Measurements from ENCODE around the gene TMEM156.

TMEM156 gene, protein sequence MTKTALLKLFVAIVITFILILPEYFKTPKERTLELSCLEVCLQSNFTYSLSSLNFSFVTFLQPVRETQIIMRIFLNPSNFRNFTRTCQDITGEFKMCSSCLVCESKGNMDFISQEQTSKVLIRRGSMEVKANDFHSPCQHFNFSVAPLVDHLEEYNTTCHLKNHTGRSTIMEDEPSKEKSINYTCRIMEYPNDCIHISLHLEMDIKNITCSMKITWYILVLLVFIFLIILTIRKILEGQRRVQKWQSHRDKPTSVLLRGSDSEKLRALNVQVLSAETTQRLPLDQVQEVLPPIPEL

DNA sequence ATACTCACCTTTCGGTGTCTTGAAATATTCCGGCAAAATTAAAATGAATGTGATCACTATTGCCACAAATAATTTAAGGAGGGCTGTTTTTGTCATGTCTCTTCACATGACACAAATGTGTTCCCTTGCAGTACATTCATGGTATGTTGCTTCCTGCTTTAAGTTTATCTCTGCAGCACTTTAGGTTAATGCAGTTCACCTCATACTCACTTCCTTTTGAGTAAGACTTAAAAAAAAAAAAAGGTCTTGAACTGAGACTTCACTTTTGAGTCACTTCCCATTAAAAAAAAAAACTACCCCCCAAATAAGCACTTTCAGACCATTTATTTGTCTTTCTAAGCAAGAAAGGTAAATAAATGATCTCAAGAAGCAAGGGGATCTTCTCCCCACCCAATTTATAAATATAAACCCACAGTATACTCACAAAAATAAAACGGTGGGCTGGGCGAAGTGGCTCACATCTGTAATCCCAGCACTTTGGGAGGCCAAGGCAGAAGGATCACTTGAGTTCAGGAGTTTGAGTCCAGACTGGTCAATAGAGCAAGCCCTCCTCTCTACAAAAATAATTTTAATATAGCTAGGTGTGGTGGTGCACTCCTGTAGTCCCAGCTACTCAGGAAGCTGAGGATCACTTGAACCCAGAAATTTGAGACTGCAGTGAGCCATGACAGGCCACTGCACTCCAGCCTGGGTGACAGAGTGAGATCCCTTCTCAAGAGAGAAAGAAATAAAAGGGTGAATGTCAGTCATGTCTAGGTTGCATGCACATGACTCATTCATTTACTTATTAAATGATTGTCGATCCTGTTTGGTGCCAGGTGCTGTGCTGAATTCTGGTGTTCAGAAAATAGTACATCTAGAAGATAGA lies at the start of gene TMEM156:
Gene TMEM156 (minus strand): TSS at position 192 of the 868 bp plus-strand sequence. CDS start 96 bp downstream, at position 96.
- in situ Hi-C loops (cut with HindIII; ENCODE audit: low pct_unique_long_range_greater_than_20kb, low sequenced_read_pairs): no loop called here
- no peak for DNase-seq (ENCODE audit: low read depth in 1 of 2, low spot score in 1 of 2)
- no peak for TF ChIP-seq JUND (IDR thresholded peaks at IDR 0.05; ENCODE audit: low read depth)

DNA sequence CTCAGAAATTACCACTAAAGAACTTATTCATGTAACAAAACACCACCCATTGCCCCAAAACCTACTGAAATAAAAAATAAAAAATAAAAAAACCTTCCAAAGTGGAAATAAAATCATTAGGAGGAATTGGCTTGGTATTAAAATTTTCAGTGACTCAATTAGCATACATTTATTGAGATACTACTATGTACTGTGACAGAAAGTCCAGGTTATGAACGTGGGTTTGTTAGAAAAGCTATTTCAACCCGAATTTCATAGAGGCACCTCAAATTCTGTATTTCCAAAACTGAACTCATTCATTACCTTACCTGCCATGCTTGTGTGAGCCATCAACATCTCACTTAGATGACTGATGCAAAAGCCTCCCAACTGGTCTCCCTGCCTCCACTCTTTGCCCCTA lies 46.6 kb upstream of the TMEM156 start:
- in situ Hi-C loops (cut with HindIII; ENCODE audit: low pct_unique_long_range_greater_than_20kb, low sequenced_read_pairs): no loop called here
- DNase-seq (ENCODE audit: low read depth in 1 of 2, low spot score in 1 of 2): no peak
- no peak for TF ChIP-seq JUND (IDR thresholded peaks at IDR 0.05; ENCODE audit: low read depth)

DNA sequence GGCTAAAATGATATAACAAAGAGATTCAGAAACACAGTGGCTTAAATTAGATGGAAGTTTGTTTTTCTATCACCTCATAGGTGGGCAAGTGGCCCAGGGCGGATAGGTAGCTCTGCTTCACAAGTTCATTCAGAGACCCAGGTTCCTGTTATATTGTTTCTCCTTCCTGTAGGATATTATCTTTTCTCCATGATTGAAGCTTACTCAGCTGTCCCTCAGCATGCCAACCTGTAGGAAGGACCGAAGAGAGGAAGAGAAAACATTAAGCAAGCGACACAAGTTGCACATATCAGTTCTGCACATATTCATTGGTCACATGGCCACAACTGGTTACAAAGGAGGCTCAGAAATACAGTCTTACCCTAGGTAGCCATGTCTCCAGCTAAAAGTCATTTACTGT lies 36.7 kb upstream of the TMEM156 start:
- no peak for DNase-seq (ENCODE audit: low read depth in 1 of 2, low spot score in 1 of 2)

DNA sequence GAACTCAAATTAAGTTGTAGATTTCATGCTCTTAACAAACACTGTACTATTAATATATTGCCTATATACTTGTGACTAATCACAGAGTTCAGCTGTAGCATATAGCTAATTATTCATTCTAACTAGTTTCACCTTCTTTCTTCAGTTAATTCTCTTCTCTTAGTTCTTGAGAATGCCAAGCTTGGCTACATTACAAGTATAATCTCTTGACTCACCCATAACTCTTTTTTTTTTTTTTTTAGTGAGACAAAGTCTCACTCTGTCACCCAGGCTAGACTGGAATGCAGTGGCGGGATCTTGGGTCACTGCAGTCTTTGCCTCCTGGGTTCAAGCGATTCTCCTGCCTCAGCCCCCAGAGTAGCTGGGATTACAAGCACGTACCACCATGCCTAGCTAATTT lies 35.2 kb upstream of the TMEM156 start:
- in situ Hi-C loops (cut with HindIII; ENCODE audit: low pct_unique_long_range_greater_than_20kb, low sequenced_read_pairs): no loop called here
- TF ChIP-seq JUND (IDR thresholded peaks at IDR 0.05; ENCODE audit: low read depth): no peak
- no peak for DNase-seq (ENCODE audit: low read depth in 1 of 2, low spot score in 1 of 2)

More for the DNA sequence above, 36.7 kb upstream of the TMEM156 start:
- in situ Hi-C loops (cut with HindIII; ENCODE audit: low pct_unique_long_range_greater_than_20kb, low sequenced_read_pairs): no loop called here
- TF ChIP-seq JUND (IDR thresholded peaks at IDR 0.05; ENCODE audit: low read depth): no peak

DNA sequence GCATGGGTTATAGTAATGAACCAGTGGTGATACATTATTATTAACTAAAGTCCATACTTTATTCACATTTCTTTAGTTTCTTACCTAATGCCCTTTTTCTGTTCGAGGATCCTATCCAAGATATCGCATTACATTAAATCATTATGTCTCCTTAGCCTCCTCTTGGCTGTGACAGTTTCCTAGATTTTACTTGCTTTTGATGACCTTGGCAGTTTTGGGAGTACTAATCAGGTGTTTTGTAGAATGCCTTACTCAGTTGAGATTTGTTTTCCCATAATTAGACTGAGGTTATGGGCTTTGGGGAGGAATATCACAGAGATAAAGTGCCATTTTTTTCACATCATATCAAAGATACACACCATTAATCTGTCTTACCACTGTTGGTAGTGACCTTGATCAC lies 34.8 kb upstream of the TMEM156 start:
- DNase-seq (ENCODE audit: low read depth in 1 of 2, low spot score in 1 of 2): no peak
- no peak for TF ChIP-seq JUND (IDR thresholded peaks at IDR 0.05; ENCODE audit: low read depth)
- in situ Hi-C loops (cut with HindIII; ENCODE audit: low pct_unique_long_range_greater_than_20kb, low sequenced_read_pairs): no loop called here

DNA sequence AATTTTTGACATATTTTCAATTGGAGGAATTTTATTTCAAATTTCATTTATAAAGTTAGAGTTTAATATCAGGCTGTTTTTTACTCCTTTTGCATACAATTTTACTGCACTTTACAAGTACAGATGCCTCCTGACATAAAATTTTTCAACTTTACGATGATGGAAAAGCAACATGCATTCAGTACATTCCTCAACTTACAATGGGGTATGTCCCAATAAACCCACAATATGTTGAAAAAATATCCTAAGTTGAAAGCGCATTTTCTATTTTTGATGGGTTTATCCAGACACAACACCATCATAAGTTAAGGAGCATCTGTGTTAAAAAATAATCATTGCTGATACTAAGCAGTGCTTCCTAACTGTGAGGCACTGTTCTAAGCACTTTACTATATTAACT lies 34.2 kb upstream of the TMEM156 start:
- TF ChIP-seq JUND (IDR thresholded peaks at IDR 0.05; ENCODE audit: low read depth): no peak
- in situ Hi-C loops (cut with HindIII; ENCODE audit: low pct_unique_long_range_greater_than_20kb, low sequenced_read_pairs): no loop called here
- DNase-seq (ENCODE audit: low read depth in 1 of 2, low spot score in 1 of 2): no peak

DNA sequence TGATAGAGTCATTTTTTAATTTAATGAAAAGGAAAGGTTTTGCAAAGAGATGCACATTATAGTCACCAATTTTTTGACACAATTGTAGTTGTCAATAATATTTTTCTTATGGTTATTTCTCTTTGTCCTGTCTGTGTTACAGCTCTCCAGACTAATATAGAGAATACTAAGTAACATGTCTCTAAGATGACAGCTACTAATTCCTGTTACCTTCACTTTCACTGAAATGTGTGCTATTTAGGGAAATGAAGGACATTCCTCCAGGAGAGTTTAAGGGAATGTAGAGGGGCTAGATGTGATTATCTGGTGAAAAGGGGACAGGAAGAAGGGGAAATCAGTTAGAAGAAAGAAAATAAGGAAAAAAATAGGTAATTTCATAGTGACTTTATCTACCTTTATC lies 31.2 kb upstream of the TMEM156 start:
- in situ Hi-C loops (cut with HindIII; ENCODE audit: low pct_unique_long_range_greater_than_20kb, low sequenced_read_pairs): no loop called here
- TF ChIP-seq JUND (IDR thresholded peaks at IDR 0.05; ENCODE audit: low read depth): no peak
- DNase-seq (ENCODE audit: low read depth in 1 of 2, low spot score in 1 of 2): no peak

DNA sequence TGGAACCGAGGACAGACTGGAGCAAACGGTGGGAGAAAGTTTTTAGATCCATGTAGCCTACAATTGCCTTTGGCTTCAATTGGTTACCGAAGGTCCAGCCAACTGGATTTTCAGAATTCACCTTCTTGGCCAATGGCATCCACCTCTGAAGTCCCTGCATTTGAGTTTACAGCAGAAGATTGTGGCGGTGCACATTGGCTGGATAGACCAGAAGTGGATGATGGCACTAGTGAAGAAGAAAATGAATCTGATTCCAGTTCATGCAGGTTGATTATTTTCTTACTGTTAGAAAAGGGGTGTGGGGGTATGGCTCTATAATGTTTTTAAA lies 30.5 kb upstream of the TMEM156 start:
- in situ Hi-C loops (cut with HindIII; ENCODE audit: low pct_unique_long_range_greater_than_20kb, low sequenced_read_pairs): no loop called here
- DNase-seq (ENCODE audit: low read depth in 1 of 2, low spot score in 1 of 2): no peak
- no peak for TF ChIP-seq JUND (IDR thresholded peaks at IDR 0.05; ENCODE audit: low read depth)

DNA sequence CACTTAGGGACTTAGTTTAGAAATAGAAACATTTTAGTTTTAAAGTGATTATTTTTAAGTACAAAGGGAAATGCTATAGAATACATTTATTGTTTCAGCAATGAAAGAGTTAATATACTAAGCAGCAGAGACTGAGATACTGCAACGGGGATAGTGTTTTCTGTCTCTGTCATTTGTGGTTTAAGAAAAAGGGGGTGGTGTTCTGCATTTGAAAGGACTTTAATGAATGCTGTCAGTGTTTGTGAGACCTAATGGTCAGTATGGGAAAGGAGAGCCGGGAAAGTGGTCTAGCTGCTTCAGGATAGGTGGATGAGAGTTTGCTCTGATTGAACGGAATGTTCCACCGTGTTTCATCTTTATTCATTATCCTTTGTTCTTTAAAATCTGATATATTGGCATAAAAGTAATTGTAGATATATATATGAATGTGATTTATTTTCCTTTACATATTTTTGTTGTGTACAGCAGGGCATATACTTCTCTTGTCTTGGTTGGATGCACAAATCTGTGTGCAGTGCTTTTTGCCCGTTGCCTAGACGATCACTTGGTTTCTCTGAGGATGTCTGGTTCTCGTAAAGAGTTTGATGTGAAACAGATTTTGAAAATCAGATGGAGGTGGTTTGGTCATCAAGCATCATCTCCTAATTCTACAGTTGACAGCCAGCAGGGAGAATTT lies 30.0 kb upstream of the TMEM156 start, which contains the start of gene KLHL5:
Gene KLHL5 (plus strand): TSS at position 139 of the 676 bp plus-strand sequence. CDS start 421 bp downstream, at position 560.
- in situ Hi-C loops (cut with HindIII; ENCODE audit: low pct_unique_long_range_greater_than_20kb, low sequenced_read_pairs): no loop called here
- no peak for DNase-seq (ENCODE audit: low read depth in 1 of 2, low spot score in 1 of 2)
- TF ChIP-seq JUND (IDR thresholded peaks at IDR 0.05; ENCODE audit: low read depth): no peak

DNA sequence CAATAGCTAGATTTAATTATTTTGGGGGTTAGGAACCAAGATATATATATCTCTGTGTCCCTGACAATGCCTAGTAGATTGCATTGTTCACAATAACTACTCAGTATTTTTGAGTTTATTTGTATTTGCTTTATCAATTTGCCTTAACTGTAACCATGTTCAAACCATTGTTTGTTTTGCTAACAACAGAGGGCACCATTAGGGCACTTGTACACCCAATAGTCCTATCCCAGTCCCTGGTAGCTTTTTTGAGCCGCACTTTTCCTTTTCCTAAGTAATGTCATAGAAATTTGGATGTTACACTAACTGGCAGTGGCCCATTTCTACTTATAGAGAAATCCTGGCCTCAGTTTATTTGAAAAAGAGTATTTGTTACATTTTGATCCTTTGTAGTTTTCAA lies 29.2 kb upstream of the TMEM156 start:
- in situ Hi-C loops (cut with HindIII; ENCODE audit: low pct_unique_long_range_greater_than_20kb, low sequenced_read_pairs): no loop called here
- no peak for TF ChIP-seq JUND (IDR thresholded peaks at IDR 0.05; ENCODE audit: low read depth)
- no peak for DNase-seq (ENCODE audit: low read depth in 1 of 2, low spot score in 1 of 2)

DNA sequence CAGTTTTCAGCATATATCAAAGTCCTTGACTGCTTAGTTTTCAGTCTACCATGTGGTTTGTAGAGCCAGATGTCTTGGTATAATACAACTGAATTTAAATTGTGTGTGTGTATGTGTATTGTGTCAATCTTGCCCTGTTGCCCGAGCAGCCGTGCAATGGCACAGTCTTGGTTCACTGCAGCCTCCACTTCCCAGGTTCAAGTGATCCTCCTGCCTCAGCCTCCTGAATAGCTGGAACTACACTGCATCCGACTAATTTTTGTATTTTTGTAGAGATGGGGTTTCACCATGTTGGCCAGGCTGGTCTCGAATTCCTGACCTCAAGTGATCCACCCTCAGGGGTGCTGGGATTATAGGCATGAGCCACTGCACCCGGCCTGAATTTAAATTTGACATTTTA lies 23.8 kb upstream of the TMEM156 start:
- TF ChIP-seq JUND (IDR thresholded peaks at IDR 0.05; ENCODE audit: low read depth): no peak
- in situ Hi-C loops (cut with HindIII; ENCODE audit: low pct_unique_long_range_greater_than_20kb, low sequenced_read_pairs): no loop called here
- no peak for DNase-seq (ENCODE audit: low read depth in 1 of 2, low spot score in 1 of 2)

DNA sequence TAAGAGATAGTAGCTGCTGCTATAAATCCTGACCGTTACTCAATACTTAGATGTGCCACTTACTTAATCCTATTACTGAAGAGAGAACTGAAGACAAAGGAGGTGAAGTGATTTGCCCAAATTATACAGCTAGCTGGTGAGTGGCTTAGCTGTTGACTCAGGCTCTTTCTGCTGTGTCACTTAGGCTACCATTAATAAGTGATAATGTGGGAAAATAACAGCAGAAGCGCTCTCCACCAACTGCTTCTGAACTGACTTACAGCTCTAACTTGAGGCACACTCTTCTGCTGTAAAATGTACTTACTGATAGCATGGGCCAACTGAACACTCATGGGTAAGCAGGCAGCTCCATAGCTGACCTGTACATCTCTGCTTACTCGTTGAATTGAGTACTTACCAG lies 22.3 kb upstream of the TMEM156 start:
- TF ChIP-seq JUND (IDR thresholded peaks at IDR 0.05; ENCODE audit: low read depth): no peak
- DNase-seq (ENCODE audit: low read depth in 1 of 2, low spot score in 1 of 2): no peak
- in situ Hi-C loops (cut with HindIII; ENCODE audit: low pct_unique_long_range_greater_than_20kb, low sequenced_read_pairs): no loop called here

DNA sequence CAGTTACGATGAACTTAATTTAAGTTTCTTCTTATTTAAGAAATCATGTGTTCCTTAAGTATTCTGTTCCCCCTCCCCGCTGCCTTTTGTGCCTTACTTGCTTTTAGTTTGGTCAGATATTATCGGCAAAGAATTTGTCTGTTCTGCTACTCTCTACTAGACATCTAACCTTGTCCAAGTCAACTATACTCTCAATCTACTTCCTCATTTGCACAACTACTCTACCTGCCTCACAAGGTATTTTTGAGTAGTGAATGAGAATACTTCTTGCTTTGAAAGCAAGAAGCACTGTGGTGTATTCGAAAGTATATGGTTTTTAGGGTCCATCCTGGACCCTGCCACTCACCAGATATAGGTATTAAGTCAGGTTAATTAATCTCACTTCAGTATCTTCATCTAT lies 21.8 kb upstream of the TMEM156 start:
- in situ Hi-C loops (cut with HindIII; ENCODE audit: low pct_unique_long_range_greater_than_20kb, low sequenced_read_pairs): no loop called here
- no peak for DNase-seq (ENCODE audit: low read depth in 1 of 2, low spot score in 1 of 2)
- no peak for TF ChIP-seq JUND (IDR thresholded peaks at IDR 0.05; ENCODE audit: low read depth)
